Measurements from ENCODE around the gene IFITM5. TPM values are rescaled to one million over a fixed set of nuclear protein-coding genes. Genes with fewer than 3 reads are reported as not detected.
"Not testable (repeated sequence)": the region's sequence is repeated elsewhere in the genome, so short reads cannot be mapped to it uniquely, and the experiment has no call there.

IFITM5 gene
- total RNA-seq, 4 donors from 2014 or later, result not detected

- peak; percentile 96 for DNase-seq (ENCODE audit: extremely low spot score)
- peak within 1 kb of the TSS; percentile 48 to 64 (median 53) for H3K4me3 ChIP-seq
- intact Hi-C loops (cut with DNase I); H3K9me3 ChIP-seq; H3K36me3 ChIP-seq; H3K27me3 ChIP-seq: not testable (repeated sequence)
- peak within 1 kb of the TSS; percentile 73 to 90 (median 80) for H3K27ac ChIP-seq (replicated peaks in 1 of 4)
- TF ChIP-seq POLR2AphosphoS5 (IDR thresholded peaks at IDR 0.05), result peak; percentile 80 to 94
- peak in 1 of 3 experiments; percentile 4 for TF ChIP-seq CTCF (IDR thresholded peaks at IDR 0.05)
- peak; percentile 47 for TF ChIP-seq EP300 (IDR thresholded peaks at IDR 0.05)
- TF ChIP-seq POLR2A (IDR thresholded peaks at IDR 0.05; ENCODE audit: low read depth), result peak; percentile 44
- H3K4me1 ChIP-seq, result peaks cover 27 to 59% (median 49%) of the 10 kb centered on the region in 4 donors
- 32% methylated on average over 3 of the region's 28 CpGs for WGBS
Observed at GRCh38 chr11:307766-308708, 8.7 kb upstream of the IFITM5 start, which contains the start of gene IFITM2. Gene IFITM2 (plus strand): TSS chr11:307816. CDS start chr11:308193, 377 bp downstream.

- TF ChIP-seq CTCF (IDR thresholded peaks at IDR 0.05), result no peak
- no peak for TF ChIP-seq POLR2AphosphoS5 (IDR thresholded peaks at IDR 0.05)
- TF ChIP-seq POLR2A (IDR thresholded peaks at IDR 0.05; ENCODE audit: low read depth), result no peak
- no peak for TF ChIP-seq EP300 (IDR thresholded peaks at IDR 0.05)
- WGBS, result 92% methylated on average over 17 of the region's 17 CpGs
- no peak for DNase-seq (ENCODE audit: extremely low spot score)
- intact Hi-C loops (cut with DNase I), result no loop called here
- no peaks in the 10 kb centered on the region for H3K36me3 ChIP-seq
- no peak overlapping the region for H3K4me3 ChIP-seq
- no peaks in the 10 kb centered on the region for H3K9me3 ChIP-seq
- H3K4me1 ChIP-seq, result peaks cover 25 to 47% (median 37%) of the 10 kb centered on the region in 4 donors
- H3K27ac ChIP-seq (replicated peaks in 1 of 4), result peak overlapping the region; percentile 38 to 90 (median 80)
- H3K27me3 ChIP-seq, result no peaks in the 10 kb centered on the region
Observed at GRCh38 chr11:306645-307371, 7.5 kb upstream of the IFITM5 start.

GRCh38 chr11:305844-306211 lies 6.5 kb upstream of the IFITM5 start:
- Histone ChIP-seq H3K36me3 (no peaks in the 10 kb centered on the region), H3K9me3 (no peaks in the 10 kb centered on the region), H3K4me3 (no peak overlapping the region), H3K4me1 (peaks cover 25 to 45% (median 34%) of the 10 kb centered on the region in 4 donors), H3K27me3 (peaks cover 0 to 9% (median 0%) of the 10 kb centered on the region in 4 donors), H3K27ac (replicated peaks in 1 of 4) (peak overlapping the region in 3 of 4 donors; percentile 38 to 90 (median 86))
- WGBS, result 94% methylated on average over 9 of the region's 10 CpGs
- TF ChIP-seq CTCF (IDR thresholded peaks at IDR 0.05) (no peak), POLR2AphosphoS5 (IDR thresholded peaks at IDR 0.05) (no peak), EP300 (IDR thresholded peaks at IDR 0.05) (no peak), POLR2A (IDR thresholded peaks at IDR 0.05; ENCODE audit: low read depth) (no peak)
- no peak for DNase-seq (ENCODE audit: extremely low spot score)
- intact Hi-C loops (cut with DNase I), result loop anchor here (2.0 kb wide), 1 partner anchor 53 kb away; no protein-coding TSS in a partner anchor

GRCh38 chr11:304915-305843 lies 5.9 kb upstream of the IFITM5 start:
- H3K27ac ChIP-seq (replicated peaks in 1 of 4), result peak overlapping the region in 3 of 4 donors; percentile 31 to 90 (median 36)
- H3K36me3 ChIP-seq, result no peaks in the 10 kb centered on the region
- 39% methylated on average over 19 of the region's 19 CpGs for WGBS
- H3K27me3 ChIP-seq, result peaks cover 0 to 15% (median 2%) of the 10 kb centered on the region in 4 donors
- H3K4me3 ChIP-seq, result no peak overlapping the region
- TF ChIP-seq EP300 (IDR thresholded peaks at IDR 0.05) (no peak), CTCF (IDR thresholded peaks at IDR 0.05) (peak; percentile 72 to 88 (median 73)), POLR2AphosphoS5 (IDR thresholded peaks at IDR 0.05) (peak; percentile 34 to 56)
- no peaks in the 10 kb centered on the region for H3K9me3 ChIP-seq
- H3K4me1 ChIP-seq, result peaks cover 25 to 46% (median 35%) of the 10 kb centered on the region in 4 donors
- DNase-seq (ENCODE audit: extremely low spot score), result no peak
- intact Hi-C loops (cut with DNase I), result loop anchor here (2.0 to 5.0 kb wide), 2 partner anchors 54 to 147 kb away; partner anchors contain the start of gene PTDSS2

All from esophagus muscularis mucosa (tissue), 4 donors.